HL-60 (cell line): ENCODE measurements around the gene SORCS2.

Source experiments
- CTCF ChIP-seq: IDR thresholded peaks from one replicate; pipeline ENCODE4 v1.5.1; 2011; ENCODE audit warnings: low read length, control low read depth, inconsistent platforms; ENCODE audit not compliant: insufficient read depth
- POLR2AphosphoS5 ChIP-seq: IDR thresholded peaks from 2 replicates; pipeline ENCODE4 v1.6.1; 2012; ENCODE audit warnings: low read depth
- SPI1 ChIP-seq: IDR thresholded peaks from 2 replicates; pipeline ENCODE4 v1.6.1; 2012; ENCODE audit warnings: low read depth, mild to moderate bottlenecking, borderline replicate concordance

GRCh38 chr4:7273738-7274297 lies 81.5 kb downstream of the SORCS2 start:
- TF ChIP-seq CTCF (no peak), SPI1 (no peak), POLR2AphosphoS5 (no peak)
